ENCODE measurements around the gene CTSD. TPM values are rescaled to one million over a fixed set of nuclear protein-coding genes. Genes with fewer than 3 reads are reported as not detected.

Gene CTSD
- total and polyA plus RNA-seq, 2 experiments from 2014 or later = 67.1 to 251 TPM

DNA sequence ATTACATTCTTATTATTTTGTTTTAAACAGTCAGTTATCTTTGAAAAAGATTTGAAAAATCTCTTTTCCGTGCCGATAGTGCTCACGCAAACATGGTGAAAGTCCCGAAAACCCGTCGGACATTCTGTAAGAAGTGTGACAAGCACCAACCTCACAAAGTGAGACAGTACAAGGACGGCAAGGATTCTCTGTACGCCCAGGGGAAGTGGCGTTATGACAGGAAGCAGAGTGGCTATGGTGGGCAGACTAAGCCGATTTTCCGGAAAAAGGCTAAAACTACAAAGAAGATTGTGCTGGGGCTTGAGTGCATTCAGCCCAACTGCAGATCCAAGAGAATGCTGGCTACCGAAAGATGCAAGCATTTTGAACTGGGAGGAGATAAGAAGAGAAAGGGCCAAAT lies 28.7 kb upstream of the CTSD start:
- peaks cover 3% of the 10 kb centered on the region for H3K27me3 Mint-ChIP-seq (ENCODE audit: insufficient read depth, low read depth, poor library complexity)
- H3K9me3 Mint-ChIP-seq = no peaks in the 10 kb centered on the region
- no peaks in the 10 kb centered on the region for H3K27me3 ChIP-seq (ENCODE audit: insufficient read depth)
- H3K27ac Mint-ChIP-seq = no peak overlapping the region
- no peak overlapping the region for H3K4me2 ChIP-seq
- no peaks in the 10 kb centered on the region for H3K79me2 ChIP-seq (replicated peaks; ENCODE audit: insufficient read depth)
- no peaks in the 10 kb centered on the region for H3F3A ChIP-seq (replicated peaks; ENCODE audit: low read depth)
- H2AFZ ChIP-seq = no peak overlapping the region
- H4K20me1 ChIP-seq (replicated peaks; ENCODE audit: insufficient read depth) = no peaks in the 10 kb centered on the region
- no peak overlapping the region for H3K27ac ChIP-seq (ENCODE audit: low read depth)
- H3K4me1 Mint-ChIP-seq = no peaks in the 10 kb centered on the region
- TF ChIP-seq JUNB (IDR thresholded peaks at IDR 0.05; ENCODE audit: unreplicated experiment) (no peak), CREB1 (CRISPR knock-in tag; IDR thresholded peaks at IDR 0.05; ENCODE audit: low read depth) (no peak), POLR2AphosphoS5 (IDR thresholded peaks at IDR 0.05; ENCODE audit: low read depth) (no peak), ZNF114 (CRISPR knock-in tag; IDR thresholded peaks at IDR 0.05) (no peak), ZNF331 (CRISPR knock-in tag; IDR thresholded peaks at IDR 0.05; ENCODE audit: low read depth) (no peak), EZH2phosphoT487 (IDR thresholded peaks at IDR 0.05; ENCODE audit: unreplicated experiment) (no peak), STAT1 (IDR thresholded peaks at IDR 0.05; ENCODE audit: unreplicated experiment) (no peak), EZH2 (IDR thresholded peaks at IDR 0.05; ENCODE audit: low read depth, unreplicated experiment) (no peak)
- TF ChIP-seq, protein P1, sequence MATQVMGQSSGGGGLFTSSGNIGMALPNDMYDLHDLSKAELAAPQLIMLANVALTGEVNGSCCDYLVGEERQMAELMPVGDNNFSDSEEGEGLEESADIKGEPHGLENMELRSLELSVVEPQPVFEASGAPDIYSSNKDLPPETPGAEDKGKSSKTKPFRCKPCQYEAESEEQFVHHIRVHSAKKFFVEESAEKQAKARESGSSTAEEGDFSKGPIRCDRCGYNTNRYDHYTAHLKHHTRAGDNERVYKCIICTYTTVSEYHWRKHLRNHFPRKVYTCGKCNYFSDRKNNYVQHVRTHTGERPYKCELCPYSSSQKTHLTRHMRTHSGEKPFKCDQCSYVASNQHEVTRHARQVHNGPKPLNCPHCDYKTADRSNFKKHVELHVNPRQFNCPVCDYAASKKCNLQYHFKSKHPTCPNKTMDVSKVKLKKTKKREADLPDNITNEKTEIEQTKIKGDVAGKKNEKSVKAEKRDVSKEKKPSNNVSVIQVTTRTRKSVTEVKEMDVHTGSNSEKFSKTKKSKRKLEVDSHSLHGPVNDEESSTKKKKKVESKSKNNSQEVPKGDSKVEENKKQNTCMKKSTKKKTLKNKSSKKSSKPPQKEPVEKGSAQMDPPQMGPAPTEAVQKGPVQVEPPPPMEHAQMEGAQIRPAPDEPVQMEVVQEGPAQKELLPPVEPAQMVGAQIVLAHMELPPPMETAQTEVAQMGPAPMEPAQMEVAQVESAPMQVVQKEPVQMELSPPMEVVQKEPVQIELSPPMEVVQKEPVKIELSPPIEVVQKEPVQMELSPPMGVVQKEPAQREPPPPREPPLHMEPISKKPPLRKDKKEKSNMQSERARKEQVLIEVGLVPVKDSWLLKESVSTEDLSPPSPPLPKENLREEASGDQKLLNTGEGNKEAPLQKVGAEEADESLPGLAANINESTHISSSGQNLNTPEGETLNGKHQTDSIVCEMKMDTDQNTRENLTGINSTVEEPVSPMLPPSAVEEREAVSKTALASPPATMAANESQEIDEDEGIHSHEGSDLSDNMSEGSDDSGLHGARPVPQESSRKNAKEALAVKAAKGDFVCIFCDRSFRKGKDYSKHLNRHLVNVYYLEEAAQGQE (IDR thresholded peaks at IDR 0.05; ENCODE audit: unreplicated experiment) = no peak
- TF ChIP-seq, protein P2, sequence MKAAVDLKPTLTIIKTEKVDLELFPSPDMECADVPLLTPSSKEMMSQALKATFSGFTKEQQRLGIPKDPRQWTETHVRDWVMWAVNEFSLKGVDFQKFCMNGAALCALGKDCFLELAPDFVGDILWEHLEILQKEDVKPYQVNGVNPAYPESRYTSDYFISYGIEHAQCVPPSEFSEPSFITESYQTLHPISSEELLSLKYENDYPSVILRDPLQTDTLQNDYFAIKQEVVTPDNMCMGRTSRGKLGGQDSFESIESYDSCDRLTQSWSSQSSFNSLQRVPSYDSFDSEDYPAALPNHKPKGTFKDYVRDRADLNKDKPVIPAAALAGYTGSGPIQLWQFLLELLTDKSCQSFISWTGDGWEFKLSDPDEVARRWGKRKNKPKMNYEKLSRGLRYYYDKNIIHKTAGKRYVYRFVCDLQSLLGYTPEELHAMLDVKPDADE (IDR thresholded peaks at IDR 0.05) = no peak
- TF ChIP-seq, protein P3, sequence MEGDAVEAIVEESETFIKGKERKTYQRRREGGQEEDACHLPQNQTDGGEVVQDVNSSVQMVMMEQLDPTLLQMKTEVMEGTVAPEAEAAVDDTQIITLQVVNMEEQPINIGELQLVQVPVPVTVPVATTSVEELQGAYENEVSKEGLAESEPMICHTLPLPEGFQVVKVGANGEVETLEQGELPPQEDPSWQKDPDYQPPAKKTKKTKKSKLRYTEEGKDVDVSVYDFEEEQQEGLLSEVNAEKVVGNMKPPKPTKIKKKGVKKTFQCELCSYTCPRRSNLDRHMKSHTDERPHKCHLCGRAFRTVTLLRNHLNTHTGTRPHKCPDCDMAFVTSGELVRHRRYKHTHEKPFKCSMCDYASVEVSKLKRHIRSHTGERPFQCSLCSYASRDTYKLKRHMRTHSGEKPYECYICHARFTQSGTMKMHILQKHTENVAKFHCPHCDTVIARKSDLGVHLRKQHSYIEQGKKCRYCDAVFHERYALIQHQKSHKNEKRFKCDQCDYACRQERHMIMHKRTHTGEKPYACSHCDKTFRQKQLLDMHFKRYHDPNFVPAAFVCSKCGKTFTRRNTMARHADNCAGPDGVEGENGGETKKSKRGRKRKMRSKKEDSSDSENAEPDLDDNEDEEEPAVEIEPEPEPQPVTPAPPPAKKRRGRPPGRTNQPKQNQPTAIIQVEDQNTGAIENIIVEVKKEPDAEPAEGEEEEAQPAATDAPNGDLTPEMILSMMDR (conservative IDR thresholded peaks at IDR 0.05; ENCODE audit: low read depth in 2 of 2) = no peak
- TF ChIP-seq, protein P4, sequence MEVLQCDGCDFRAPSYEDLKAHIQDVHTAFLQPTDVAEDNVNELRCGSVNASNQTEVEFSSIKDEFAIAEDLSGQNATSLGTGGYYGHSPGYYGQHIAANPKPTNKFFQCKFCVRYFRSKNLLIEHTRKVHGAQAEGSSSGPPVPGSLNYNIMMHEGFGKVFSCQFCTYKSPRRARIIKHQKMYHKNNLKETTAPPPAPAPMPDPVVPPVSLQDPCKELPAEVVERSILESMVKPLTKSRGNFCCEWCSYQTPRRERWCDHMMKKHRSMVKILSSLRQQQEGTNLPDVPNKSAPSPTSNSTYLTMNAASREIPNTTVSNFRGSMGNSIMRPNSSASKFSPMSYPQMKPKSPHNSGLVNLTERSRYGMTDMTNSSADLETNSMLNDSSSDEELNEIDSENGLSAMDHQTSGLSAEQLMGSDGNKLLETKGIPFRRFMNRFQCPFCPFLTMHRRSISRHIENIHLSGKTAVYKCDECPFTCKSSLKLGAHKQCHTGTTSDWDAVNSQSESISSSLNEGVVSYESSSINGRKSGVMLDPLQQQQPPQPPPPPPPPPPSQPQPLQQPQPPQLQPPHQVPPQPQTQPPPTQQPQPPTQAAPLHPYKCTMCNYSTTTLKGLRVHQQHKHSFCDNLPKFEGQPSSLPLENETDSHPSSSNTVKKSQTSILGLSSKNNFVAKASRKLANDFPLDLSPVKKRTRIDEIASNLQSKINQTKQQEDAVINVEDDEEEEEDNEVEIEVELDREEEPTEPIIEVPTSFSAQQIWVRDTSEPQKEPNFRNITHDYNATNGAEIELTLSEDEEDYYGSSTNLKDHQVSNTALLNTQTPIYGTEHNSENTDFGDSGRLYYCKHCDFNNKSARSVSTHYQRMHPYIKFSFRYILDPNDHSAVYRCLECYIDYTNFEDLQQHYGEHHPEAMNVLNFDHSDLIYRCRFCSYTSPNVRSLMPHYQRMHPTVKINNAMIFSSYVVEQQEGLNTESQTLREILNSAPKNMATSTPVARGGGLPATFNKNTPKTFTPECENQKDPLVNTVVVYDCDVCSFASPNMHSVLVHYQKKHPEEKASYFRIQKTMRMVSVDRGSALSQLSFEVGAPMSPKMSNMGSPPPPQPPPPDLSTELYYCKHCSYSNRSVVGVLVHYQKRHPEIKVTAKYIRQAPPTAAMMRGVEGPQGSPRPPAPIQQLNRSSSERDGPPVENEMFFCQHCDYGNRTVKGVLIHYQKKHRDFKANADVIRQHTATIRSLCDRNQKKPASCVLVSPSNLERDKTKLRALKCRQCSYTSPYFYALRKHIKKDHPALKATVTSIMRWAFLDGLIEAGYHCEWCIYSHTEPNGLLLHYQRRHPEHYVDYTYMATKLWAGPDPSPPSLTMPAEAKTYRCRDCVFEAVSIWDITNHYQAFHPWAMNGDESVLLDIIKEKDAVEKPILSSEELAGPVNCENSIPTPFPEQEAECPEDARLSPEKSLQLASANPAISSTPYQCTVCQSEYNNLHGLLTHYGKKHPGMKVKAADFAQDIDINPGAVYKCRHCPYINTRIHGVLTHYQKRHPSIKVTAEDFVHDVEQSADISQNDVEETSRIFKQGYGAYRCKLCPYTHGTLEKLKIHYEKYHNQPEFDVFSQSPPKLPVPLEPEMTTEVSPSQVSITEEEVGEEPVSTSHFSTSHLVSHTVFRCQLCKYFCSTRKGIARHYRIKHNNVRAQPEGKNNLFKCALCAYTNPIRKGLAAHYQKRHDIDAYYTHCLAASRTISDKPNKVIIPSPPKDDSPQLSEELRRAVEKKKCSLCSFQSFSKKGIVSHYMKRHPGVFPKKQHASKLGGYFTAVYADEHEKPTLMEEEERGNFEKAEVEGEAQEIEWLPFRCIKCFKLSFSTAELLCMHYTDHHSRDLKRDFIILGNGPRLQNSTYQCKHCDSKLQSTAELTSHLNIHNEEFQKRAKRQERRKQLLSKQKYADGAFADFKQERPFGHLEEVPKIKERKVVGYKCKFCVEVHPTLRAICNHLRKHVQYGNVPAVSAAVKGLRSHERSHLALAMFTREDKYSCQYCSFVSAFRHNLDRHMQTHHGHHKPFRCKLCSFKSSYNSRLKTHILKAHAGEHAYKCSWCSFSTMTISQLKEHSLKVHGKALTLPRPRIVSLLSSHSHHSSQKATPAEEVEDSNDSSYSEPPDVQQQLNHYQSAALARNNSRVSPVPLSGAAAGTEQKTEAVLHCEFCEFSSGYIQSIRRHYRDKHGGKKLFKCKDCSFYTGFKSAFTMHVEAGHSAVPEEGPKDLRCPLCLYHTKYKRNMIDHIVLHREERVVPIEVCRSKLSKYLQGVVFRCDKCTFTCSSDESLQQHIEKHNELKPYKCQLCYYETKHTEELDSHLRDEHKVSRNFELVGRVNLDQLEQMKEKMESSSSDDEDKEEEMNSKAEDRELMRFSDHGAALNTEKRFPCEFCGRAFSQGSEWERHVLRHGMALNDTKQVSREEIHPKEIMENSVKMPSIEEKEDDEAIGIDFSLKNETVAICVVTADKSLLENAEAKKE (CRISPR knock-in tag; IDR thresholded peaks at IDR 0.05) = no peak
- H3K4me3 Mint-ChIP-seq = no peak overlapping the region
- ATAC-seq = no peak
- no peak for DNase-seq (ENCODE audit: low spot score)
- no peaks in the 10 kb centered on the region for H3K4me1 ChIP-seq (ENCODE audit: insufficient read depth)
- no peaks in the 10 kb centered on the region for H3K36me3 Mint-ChIP-seq (ENCODE audit: low read depth)
- H3K36me3 ChIP-seq (ENCODE audit: insufficient read depth) = no peaks in the 10 kb centered on the region
- no peak overlapping the region for H3K4me3 ChIP-seq
- no peaks in the 10 kb centered on the region for H3K9me2 ChIP-seq (ENCODE audit: insufficient read depth)

Data from GM23338 (cell line).